Measurements from ENCODE around the gene WDR74. TPM values are rescaled to one million over a fixed set of nuclear protein-coding genes. Genes with fewer than 3 reads are reported as not detected.

Gene WDR74
- total and polyA plus RNA-seq, 2 of the 13 experiments (the other 11 are each of a cell fraction or from before 2014, with no cell fraction given) = 77.0 to 83.3 TPM

- TF ChIP-seq TAF1 (CRISPR knock-in tag; IDR thresholded peaks at IDR 0.05) (peak; percentile 98), GFI1 (CRISPR knock-in tag; IDR thresholded peaks at IDR 0.05; ENCODE audit: borderline replicate concordance) (peak; percentile 51; the same call in 1 of the 2 replicates), BCL6 (CRISPR knock-in tag; IDR thresholded peaks at IDR 0.05) (no peak), ZNF354B (CRISPR knock-in tag; IDR thresholded peaks at IDR 0.05) (no peak), SIN3B (IDR thresholded peaks at IDR 0.05; ENCODE audit: low read length) (no peak), PHF20 (CRISPR knock-in tag; IDR thresholded peaks at IDR 0.05) (peak; percentile 51), ZSCAN9 (CRISPR knock-in tag; IDR thresholded peaks at IDR 0.05; ENCODE audit: borderline replicate concordance) (no peak), ZNF709 (CRISPR knock-in tag; IDR thresholded peaks at IDR 0.05) (peak; percentile 48; the same call in 1 of the 2 replicates), MIXL1 (CRISPR knock-in tag; IDR thresholded peaks at IDR 0.05) (no peak; the same call in 1 of the 2 replicates), ZNF367 (CRISPR knock-in tag; IDR thresholded peaks at IDR 0.05; ENCODE audit: borderline replicate concordance) (0 out of 2 replicates have a peak, but pooled peaks have one; percentile 43), ZNF703 (CRISPR knock-in tag; IDR thresholded peaks at IDR 0.05; ENCODE audit: borderline replicate concordance) (no peak; the same call in 1 of the 2 replicates), BRD4 (CRISPR knock-in tag; IDR thresholded peaks at IDR 0.05) (peak; percentile 68; the same call in 1 of the 2 replicates), SALL1 (CRISPR knock-in tag; IDR thresholded peaks at IDR 0.05) (peak; percentile 75), ZMAT3 (CRISPR knock-in tag; conservative IDR thresholded peaks at IDR 0.05) (peak; percentile 73; the same call in 1 of the 2 replicates), GATA4 (IDR thresholded peaks at IDR 0.05; ENCODE audit: borderline replicate concordance, low read depth) (peak; percentile 35; the same call in 1 of the 2 replicates), ISL2 (CRISPR knock-in tag; IDR thresholded peaks at IDR 0.05) (peak; percentile 48), KDM2A (CRISPR knock-in tag; IDR thresholded peaks at IDR 0.05; ENCODE audit: borderline replicate concordance, low read depth) (peak; percentile 88), SRY (CRISPR knock-in tag; IDR thresholded peaks at IDR 0.05) (peak; percentile 65; the same call in 1 of the 2 replicates), ZNF296 (CRISPR knock-in tag; conservative IDR thresholded peaks at IDR 0.05) (peak; percentile 91; the same call in 1 of the 2 replicates), DMTF1 (CRISPR knock-in tag; IDR thresholded peaks at IDR 0.05) (0 out of 2 replicates have a peak, but pooled peaks have one; percentile 70), KDM3A (CRISPR knock-in tag; IDR thresholded peaks at IDR 0.05; ENCODE audit: low read depth) (peak; percentile 60; the same call in 1 of the 2 replicates), ZSCAN12 (CRISPR knock-in tag; IDR thresholded peaks at IDR 0.05) (no peak), REL (CRISPR knock-in tag; conservative IDR thresholded peaks at IDR 0.05) (no peak; the same call in 1 of the 2 replicates), FOSL2 (CRISPR knock-in tag; IDR thresholded peaks at IDR 0.05) (no peak), ZFP90 (CRISPR knock-in tag; IDR thresholded peaks at IDR 0.05; ENCODE audit: borderline replicate concordance) (peak; percentile 42; the same call in 1 of the 2 replicates), SMARCC2 (IDR thresholded peaks at IDR 0.05) (no peak), FOXJ3 (CRISPR knock-in tag; IDR thresholded peaks at IDR 0.05; ENCODE audit: borderline replicate concordance) (no peak)
- TF ChIP-seq, protein P1, sequence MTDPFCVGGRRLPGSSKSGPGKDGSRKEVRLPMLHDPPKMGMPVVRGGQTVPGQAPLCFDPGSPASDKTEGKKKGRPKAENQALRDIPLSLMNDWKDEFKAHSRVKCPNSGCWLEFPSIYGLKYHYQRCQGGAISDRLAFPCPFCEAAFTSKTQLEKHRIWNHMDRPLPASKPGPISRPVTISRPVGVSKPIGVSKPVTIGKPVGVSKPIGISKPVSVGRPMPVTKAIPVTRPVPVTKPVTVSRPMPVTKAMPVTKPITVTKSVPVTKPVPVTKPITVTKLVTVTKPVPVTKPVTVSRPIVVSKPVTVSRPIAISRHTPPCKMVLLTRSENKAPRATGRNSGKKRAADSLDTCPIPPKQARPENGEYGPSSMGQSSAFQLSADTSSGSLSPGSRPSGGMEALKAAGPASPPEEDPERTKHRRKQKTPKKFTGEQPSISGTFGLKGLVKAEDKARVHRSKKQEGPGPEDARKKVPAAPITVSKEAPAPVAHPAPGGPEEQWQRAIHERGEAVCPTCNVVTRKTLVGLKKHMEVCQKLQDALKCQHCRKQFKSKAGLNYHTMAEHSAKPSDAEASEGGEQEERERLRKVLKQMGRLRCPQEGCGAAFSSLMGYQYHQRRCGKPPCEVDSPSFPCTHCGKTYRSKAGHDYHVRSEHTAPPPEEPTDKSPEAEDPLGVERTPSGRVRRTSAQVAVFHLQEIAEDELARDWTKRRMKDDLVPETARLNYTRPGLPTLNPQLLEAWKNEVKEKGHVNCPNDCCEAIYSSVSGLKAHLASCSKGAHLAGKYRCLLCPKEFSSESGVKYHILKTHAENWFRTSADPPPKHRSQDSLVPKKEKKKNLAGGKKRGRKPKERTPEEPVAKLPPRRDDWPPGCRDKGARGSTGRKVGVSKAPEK (CRISPR knock-in tag; IDR thresholded peaks at IDR 0.05; ENCODE audit: borderline replicate concordance) = no peak
Measured at GRCh38 chr11:62880803-62881578, 41.6 kb upstream of the WDR74 start, which contains the start of gene SLC3A2 (continued).

All from HepG2 (cell line).